HEK293T (cell line): ENCODE results near the gene ZCCHC7.
A peak's percentile ranks its signal among the peaks of the same experiment; 100 is the strongest.

ENCODE experiments used
- CTCF ChIA-PET: fragments of 350-600 bp; formaldehyde crosslinking; extraction: SDS; loops from one replicate; lab custom pipeline; 2021; ENCODE audit warnings: antibody characterized with exemption, inconsistent platforms; lab: Yijun Ruan, JAX
- POLR2A ChIA-PET: fragments of 350-600 bp; formaldehyde crosslinking; extraction: SDS; loops from one replicate; lab custom pipeline; 2020; ENCODE audit warnings: antibody characterized with exemption, inconsistent platforms; lab: Yijun Ruan, JAX
- DNase-seq: peaks from one replicate; pipeline ENCODE4 v3.0.0; 2012; ENCODE audit warnings: mixed read lengths; ENCODE audit errors: extremely low spot score
- ARNT ChIP-seq: fragments of 450-650 bp; IDR thresholded peaks from 2 replicates; pipeline ENCODE4 v1.6.1; 2017; ENCODE audit warnings: mild to moderate bottlenecking
- BHLHE40 ChIP-seq: fragments of 450-650 bp; IDR thresholded peaks from 2 replicates; pipeline ENCODE4 v1.6.1; 2016; ENCODE audit warnings: mild to moderate bottlenecking, moderate library complexity, borderline replicate concordance
- CTBP1 ChIP-seq: fragments of 450-650 bp; IDR thresholded peaks from 2 replicates; pipeline ENCODE4 v1.6.1; 2016; ENCODE audit warnings: borderline replicate concordance
- ELF4 ChIP-seq: fragments of 450-650 bp; IDR thresholded peaks from 2 replicates; pipeline ENCODE4 v1.6.1; 2017; ENCODE audit warnings: antibody characterized with exemption
- FOXA1 ChIP-seq: fragments of 450-650 bp; IDR thresholded peaks from 2 replicates; pipeline ENCODE4 v1.6.1; 2016; ENCODE audit warnings: mild to moderate bottlenecking
- FOXK2 ChIP-seq: fragments of 450-650 bp; IDR thresholded peaks from 2 replicates; pipeline ENCODE4 v1.6.1; 2016; ENCODE audit warnings: mild to moderate bottlenecking
- FOXM1 ChIP-seq: fragments of 450-650 bp; IDR thresholded peaks from 2 replicates; pipeline ENCODE4 v1.6.1; 2017; ENCODE audit warnings: mild to moderate bottlenecking, borderline replicate concordance
- HDGF ChIP-seq: fragments of 450-650 bp; IDR thresholded peaks from 2 replicates; pipeline ENCODE4 v1.6.1; 2017; ENCODE audit warnings: antibody characterized with exemption, borderline replicate concordance
- L3MBTL2 ChIP-seq: fragments of 450-650 bp; conservative IDR thresholded peaks from 2 replicates; pipeline ENCODE4 v1.6.1; 2016; ENCODE audit warnings: mild to moderate bottlenecking
- LEF1 ChIP-seq: fragments of 450-650 bp; IDR thresholded peaks from 2 replicates; pipeline ENCODE4 v1.6.1; 2017; ENCODE audit warnings: mild to moderate bottlenecking, borderline replicate concordance
- NFRKB ChIP-seq: fragments of 450-650 bp; IDR thresholded peaks from 2 replicates; pipeline ENCODE4 v1.6.1; 2016; ENCODE audit warnings: mild to moderate bottlenecking, moderate library complexity
- PKNOX1 ChIP-seq: fragments of 450-650 bp; IDR thresholded peaks from 2 replicates; pipeline ENCODE4 v1.6.1; 2016
- SP1 ChIP-seq: fragments of 450-650 bp; IDR thresholded peaks from 2 replicates; pipeline ENCODE4 v1.6.1; 2017
- SUZ12 ChIP-seq: fragments of 450-650 bp; IDR thresholded peaks from 2 replicates; pipeline ENCODE4 v1.6.1; 2016; ENCODE audit warnings: mild to moderate bottlenecking
- TARDBP ChIP-seq: fragments of 450-650 bp; IDR thresholded peaks from 2 replicates; pipeline ENCODE4 v1.6.1; 2016
- ZNF384 ChIP-seq: fragments of 450-650 bp; IDR thresholded peaks from 2 replicates; pipeline ENCODE4 v1.6.1; 2016

The ZCCHC7 gene

GRCh38 chr9:37329576-37329975 lies 209.2 kb downstream of the ZCCHC7 start:
- ChIA-PET POLR2A (no interaction called here), CTCF (interaction anchor here (1.2 kb wide), 1 partner anchor 209 kb away, joined by 3 read pairs; the partner anchor contains the start of gene ZCCHC7)
- no peak for DNase-seq
- TF ChIP-seq ARNT (no peak), PKNOX1 (0 out of 2 replicates have a peak, but pooled peaks have one; percentile 13)

- no peak for DNase-seq
- no peak for TF ChIP-seq ZNF384
- TF ChIP-seq FOXM1 = no peak
- TF ChIP-seq BHLHE40 = no peak
- no peak for TF ChIP-seq PKNOX1
- no peak for TF ChIP-seq HDGF
- TF ChIP-seq L3MBTL2 = no peak
- TF ChIP-seq CTBP1 = no peak
- no peak for TF ChIP-seq LEF1
- TF ChIP-seq FOXA1 = no peak
- ChIA-PET POLR2A (no interaction called here), CTCF (no interaction called here)
Measured at GRCh38 chr9:37331871-37332270, 211.5 kb downstream of the ZCCHC7 start.

GRCh38 chr9:37332578-37332977 lies 212.2 kb downstream of the ZCCHC7 start:
- TF ChIP-seq TARDBP (no peak), LEF1 (no peak), HDGF (no peak)
- no peak for DNase-seq
- ChIA-PET CTCF (no interaction called here), POLR2A (no interaction called here)

- ChIA-PET POLR2A (no interaction called here), CTCF (no interaction called here)
- TF ChIP-seq TARDBP = no peak
- TF ChIP-seq HDGF = no peak
- TF ChIP-seq ARNT = no peak
- TF ChIP-seq NFRKB = no peak
- TF ChIP-seq L3MBTL2 = no peak
- no peak for TF ChIP-seq ZNF384
- TF ChIP-seq SUZ12 = no peak
- no peak for TF ChIP-seq FOXK2
- no peak for TF ChIP-seq ELF4
- TF ChIP-seq FOXM1 = no peak
- no peak for TF ChIP-seq FOXA1
- TF ChIP-seq SP1 = no peak
- DNase-seq = no peak
Measured at GRCh38 chr9:37333288-37333687, 212.9 kb downstream of the ZCCHC7 start.

- CTCF ChIA-PET = no interaction called here
- POLR2A ChIA-PET = no interaction called here
- DNase-seq = no peak
- TF ChIP-seq BHLHE40 = no peak
- no peak for TF ChIP-seq L3MBTL2
- no peak for TF ChIP-seq SUZ12
- TF ChIP-seq FOXA1 = no peak
- TF ChIP-seq TARDBP = no peak
- TF ChIP-seq ZNF384 = no peak
- no peak for TF ChIP-seq SP1
- TF ChIP-seq ELF4 = no peak
- TF ChIP-seq PKNOX1 = no peak
- no peak for TF ChIP-seq ARNT
- no peak for TF ChIP-seq FOXK2
- TF ChIP-seq HDGF = no peak
- no peak for TF ChIP-seq LEF1
Measured at GRCh38 chr9:37335238-37335637, 214.9 kb downstream of the ZCCHC7 start.

- POLR2A ChIA-PET = no interaction called here
- DNase-seq = no peak
- TF ChIP-seq FOXK2 (no peak), ELF4 (no peak), ZNF384 (no peak), TARDBP (no peak), FOXM1 (no peak), LEF1 (no peak), CTBP1 (no peak), BHLHE40 (no peak), SP1 (no peak), NFRKB (no peak), FOXA1 (no peak)
- CTCF ChIA-PET = no interaction called here
Measured at GRCh38 chr9:37336150-37336549, 215.8 kb downstream of the ZCCHC7 start.

- TF ChIP-seq FOXK2 = no peak
- no peak for TF ChIP-seq ZNF384
- no peak for TF ChIP-seq SP1
- no peak for TF ChIP-seq L3MBTL2
- TF ChIP-seq BHLHE40 = no peak
- no peak for TF ChIP-seq PKNOX1
- no peak for TF ChIP-seq HDGF
- TF ChIP-seq TARDBP = no peak
- CTCF ChIA-PET = no interaction called here
- POLR2A ChIA-PET = no interaction called here
- DNase-seq = no peak
Measured at GRCh38 chr9:37337301-37337890, 217.0 kb downstream of the ZCCHC7 start.
